Measurements from ENCODE around the gene CD7. TPM values are rescaled to one million over a fixed set of nuclear protein-coding genes. Genes with fewer than 3 reads are reported as not detected.

Gene CD7
- polyA plus RNA-seq, 3 donors = 0.38 to 3.6 (median 0.42) TPM

- intact Hi-C loops (cut with micrococcal nuclease) = no loop called here
- Mint-ChIP-seq H3K4me1 (peaks cover 47% of the 10 kb centered on the region), H3K27ac (peak overlapping the region in 3 of 7 donors; percentile 18 to 72 (median 68))
These were observed 16.6 kb downstream of the CD7 start for GRCh38 chr17:82300707-82301270.

GRCh38 chr17:82300228-82300627, 17.2 kb downstream of the CD7 start:
- no peaks in the 10 kb centered on the region for H3K36me3 ChIP-seq (replicated peaks in 1 of 2; ENCODE audit: control insufficient read depth in 1 of 2, insufficient read depth in 2 of 2, low read length in 2 of 2)
- peaks cover 26 to 35% of the 10 kb centered on the region in 2 donors for H3K4me1 ChIP-seq (ENCODE audit: control insufficient read depth in 1 of 2, insufficient read depth in 2 of 2, low read length in 2 of 2)
- H3K4me2 ChIP-seq (replicated peaks; ENCODE audit: extremely low read depth, low read length, poor library complexity, severe bottlenecking) = no peak overlapping the region
- H3K9me3 ChIP-seq (replicated peaks in 1 of 2; ENCODE audit: control insufficient read depth in 1 of 2, insufficient read depth in 1 of 2, low read length in 2 of 2) = no peaks in the 10 kb centered on the region
- no peak for TF ChIP-seq CTCF (IDR thresholded peaks at IDR 0.05)
- peaks cover 35 to 49% (median 39%) of the 10 kb centered on the region in 3 donors for H3K27me3 Mint-ChIP-seq (ENCODE audit: low read depth in 3 of 3)
- H3K4me3 Mint-ChIP-seq = no peak overlapping the region
- peak overlapping the region in 3 of 7 donors; percentile 11 to 100 (median 49) for H3K27ac Mint-ChIP-seq
- no peak overlapping the region for H2AFZ ChIP-seq (ENCODE audit: insufficient read depth, low read depth, low read length, poor library complexity, severe bottlenecking)
- no peak overlapping the region for H3K27ac ChIP-seq (ENCODE audit: low read depth in 1 of 2, low read length in 2 of 2)
- no peak overlapping the region for H3K9ac ChIP-seq (ENCODE audit: insufficient read depth, low read length, poor library complexity, severe bottlenecking)
- no peak for DNase-seq
- 96% methylated on average over 9 of the region's 13 CpGs for WGBS (ENCODE audit: insufficient coverage)
- H3K79me2 ChIP-seq (ENCODE audit: insufficient read depth, low read length) = no peaks in the 10 kb centered on the region
- no peaks in the 10 kb centered on the region for H4K20me1 ChIP-seq (ENCODE audit: insufficient read depth, low read length)
- H3K27me3 ChIP-seq (ENCODE audit: control insufficient read depth in 2 of 2, insufficient read depth in 2 of 2, low read length in 2 of 2) = peaks cover 5 to 34% of the 10 kb centered on the region in 2 donors
- no peak overlapping the region for H3K4me3 ChIP-seq (replicated peaks in 1 of 3; ENCODE audit: low read depth in 2 of 3, low read length in 3 of 3)
- peaks cover 49% of the 10 kb centered on the region for H3K4me1 Mint-ChIP-seq
- peaks cover 0 to 2% (median 0%) of the 10 kb centered on the region in 7 donors for H3K9me3 Mint-ChIP-seq
- intact Hi-C loops (cut with micrococcal nuclease) = no loop called here
- no peaks in the 10 kb centered on the region for H3K36me3 Mint-ChIP-seq

More at GRCh38 chr17:82300707-82301270, 16.6 kb downstream of the CD7 start:
- Histone ChIP-seq H3K36me3 (replicated peaks in 1 of 2; ENCODE audit: control insufficient read depth in 1 of 2, insufficient read depth in 2 of 2, low read length in 2 of 2) (no peaks in the 10 kb centered on the region), H4K20me1 (ENCODE audit: insufficient read depth, low read length) (no peaks in the 10 kb centered on the region), H3K4me1 (ENCODE audit: control insufficient read depth in 1 of 2, insufficient read depth in 2 of 2, low read length in 2 of 2) (peaks cover 26 to 35% of the 10 kb centered on the region in 2 donors), H3K27ac (ENCODE audit: low read depth in 1 of 2, low read length in 2 of 2) (no peak overlapping the region), H3K27me3 (ENCODE audit: control insufficient read depth in 2 of 2, insufficient read depth in 2 of 2, low read length in 2 of 2) (peaks cover 5 to 38% of the 10 kb centered on the region in 2 donors), H2AFZ (ENCODE audit: insufficient read depth, low read depth, low read length, poor library complexity, severe bottlenecking) (no peak overlapping the region), H3K79me2 (ENCODE audit: insufficient read depth, low read length) (no peaks in the 10 kb centered on the region), H3K4me3 (replicated peaks in 1 of 3; ENCODE audit: low read depth in 2 of 3, low read length in 3 of 3) (no peak overlapping the region), H3K9ac (ENCODE audit: insufficient read depth, low read length, poor library complexity, severe bottlenecking) (no peak overlapping the region), H3K4me2 (replicated peaks; ENCODE audit: extremely low read depth, low read length, poor library complexity, severe bottlenecking) (no peak overlapping the region), H3K9me3 (replicated peaks in 1 of 2; ENCODE audit: control insufficient read depth in 1 of 2, insufficient read depth in 1 of 2, low read length in 2 of 2) (no peaks in the 10 kb centered on the region)
- H3K9me3 Mint-ChIP-seq = peaks cover 0 to 2% (median 0%) of the 10 kb centered on the region in 7 donors
- DNase-seq = peak; percentile 47 to 71 (median 68)
- WGBS (ENCODE audit: insufficient coverage) = 27% methylated on average over 21 of the region's 21 CpGs
- peak; percentile 95 for TF ChIP-seq CTCF (IDR thresholded peaks at IDR 0.05)
- no peaks in the 10 kb centered on the region for H3K36me3 Mint-ChIP-seq
- H3K27me3 Mint-ChIP-seq (ENCODE audit: low read depth in 3 of 3) = peaks cover 32 to 55% (median 42%) of the 10 kb centered on the region in 3 donors
- peak overlapping the region; percentile 21 to 27 for H3K4me3 Mint-ChIP-seq

Data from CD14-positive monocyte (primary cell).